ENCODE data around the gene RFTN1. TPM values are rescaled to one million over a fixed set of nuclear protein-coding genes. Genes with fewer than 3 reads are reported as not detected.

The RFTN1 gene
- total and polyA plus RNA-seq, 9 of the 15 experiments (the other 6 are each of a cell fraction or from before 2014, with no cell fraction given): 0.08 to 0.51 (median 0.11) TPM; not detected in 6

DNA sequence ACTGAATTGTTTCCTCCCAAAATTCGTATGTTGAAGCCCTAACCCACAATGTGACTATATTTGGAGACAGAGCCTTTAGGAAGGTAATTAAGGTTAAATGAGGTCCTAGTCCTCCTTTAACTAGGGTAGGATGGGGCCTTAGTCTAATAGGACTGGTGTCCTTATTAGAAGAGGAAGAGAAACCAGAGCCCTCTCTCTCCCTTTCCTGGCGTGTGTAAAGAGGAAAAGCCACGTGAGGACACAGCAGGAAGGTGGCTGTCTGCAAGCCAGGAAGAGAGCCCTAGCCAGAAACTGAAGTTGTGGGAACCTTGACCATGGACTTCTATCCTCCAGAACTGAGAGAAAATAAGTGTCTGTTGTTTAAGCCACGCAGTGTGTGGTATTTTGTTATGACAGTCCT is 154.2 kb downstream of the RFTN1 start:
- Histone ChIP-seq H3K9me1 (ENCODE audit: control insufficient read depth, insufficient read depth, low read length) (no peaks in the 10 kb centered on the region), H3K4me3 (no peak overlapping the region), H3K4me2 (ENCODE audit: insufficient read depth, low read length) (no peak overlapping the region), H3K27me3 (ENCODE audit: control insufficient read depth in 2 of 2, insufficient read depth in 2 of 2, low read length in 2 of 2) (no peaks in the 10 kb centered on the region), H3K79me2 (ENCODE audit: control insufficient read depth, insufficient read depth, low read length) (no peaks in the 10 kb centered on the region), H3K27ac (ENCODE audit: extremely low read depth, low read depth, low read length) (no peak overlapping the region), H3K9me3 (replicated peaks; ENCODE audit: control insufficient read depth, insufficient read depth, low read depth, low read length) (no peaks in the 10 kb centered on the region), H3K36me3 (ENCODE audit: control insufficient read depth, insufficient read depth, low read length) (no peaks in the 10 kb centered on the region), H2AFZ (ENCODE audit: low read depth, low read length) (no peak overlapping the region), H4K20me1 (replicated peaks; ENCODE audit: control insufficient read depth, insufficient read depth, low read length) (no peaks in the 10 kb centered on the region), H3K9ac (ENCODE audit: insufficient read depth in 1 of 2, low read depth in 2 of 2, low read length in 2 of 2) (no peak overlapping the region), H3K4me1 (replicated peaks in 1 of 2; ENCODE audit: control insufficient read depth in 2 of 2, insufficient read depth in 2 of 2, low read length in 2 of 2) (no peaks in the 10 kb centered on the region)
- in situ Hi-C loops (cut with MboI): no loop called here
- FAIRE-seq: no peak
- DNase-seq (ENCODE audit: extremely low read depth in 1 of 4, low spot score in 3 of 4): no peak
- no peak for ATAC-seq
- TF ChIP-seq COPS2 (conservative IDR thresholded peaks at IDR 0.05) (no peak), MCM2 (IDR thresholded peaks at IDR 0.05; ENCODE audit: low read depth) (no peak), RBM22 (IDR thresholded peaks at IDR 0.05; ENCODE audit: low read depth, low read length, poor library complexity, severe bottlenecking) (no peak), FUS (optimal IDR thresholded peaks at IDR 0.05; ENCODE audit: low read depth, low read length) (no peak)
- intact Hi-C loops (cut with micrococcal nuclease): no loop called here
- POLR2A ChIA-PET: interaction anchor here (0.7 kb wide), 1 partner anchor 107 kb away, joined by 6 read pairs; no protein-coding TSS in a partner anchor
- CTCF ChIA-PET (ENCODE audit: low intra/inter-chr PET ratio): interaction anchor here (0.6 kb wide), 1 partner anchor 192 kb away, joined by 3 read pairs; no protein-coding TSS in a partner anchor
- WGBS (ENCODE audit: insufficient coverage, low coverage, missing lambda C conversion rate): 43% methylated on average over 4 of the region's 4 CpGs
- no TSS peak for BruUV-seq (replicated peaks)

DNA sequence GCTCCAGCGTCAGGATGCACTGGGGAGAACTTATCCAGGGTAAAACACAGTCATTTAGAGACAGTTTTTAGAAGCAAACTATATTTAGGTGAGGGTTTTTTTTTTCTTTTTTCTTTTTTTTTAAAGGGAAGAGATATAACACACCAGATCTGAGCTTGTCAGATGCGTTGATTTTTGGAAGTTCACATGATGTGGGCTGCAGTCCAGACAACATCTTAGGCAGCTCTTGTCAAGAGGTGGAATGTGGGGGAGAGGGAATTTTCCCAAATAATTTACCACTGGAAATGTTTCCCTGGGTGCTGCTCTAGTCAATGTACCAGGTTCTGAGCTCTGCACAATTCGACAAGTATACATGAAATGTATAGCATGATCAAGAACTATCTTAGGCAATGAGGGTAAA is 155.2 kb downstream of the RFTN1 start:
- TF ChIP-seq MCM2 (IDR thresholded peaks at IDR 0.05; ENCODE audit: low read depth) (no peak), ATF7 (IDR thresholded peaks at IDR 0.05) (no peak), NFATC3 (IDR thresholded peaks at IDR 0.05) (no peak), NELFE (IDR thresholded peaks at IDR 0.05; ENCODE audit: insufficient read depth, insufficient read length) (no peak), XRCC3 (IDR thresholded peaks at IDR 0.05) (no peak), SMARCB1 (IDR thresholded peaks at IDR 0.05; ENCODE audit: insufficient read length, low read depth) (no peak), PRMT5 (CRISPR knock-in tag; IDR thresholded peaks at IDR 0.05) (no peak), CBX5 (IDR thresholded peaks at IDR 0.05; ENCODE audit: borderline replicate concordance, low read depth) (no peak), CBX1 (IDR thresholded peaks at IDR 0.05; ENCODE audit: low read depth) (no peak)
- TF ChIP-seq, protein P1, sequence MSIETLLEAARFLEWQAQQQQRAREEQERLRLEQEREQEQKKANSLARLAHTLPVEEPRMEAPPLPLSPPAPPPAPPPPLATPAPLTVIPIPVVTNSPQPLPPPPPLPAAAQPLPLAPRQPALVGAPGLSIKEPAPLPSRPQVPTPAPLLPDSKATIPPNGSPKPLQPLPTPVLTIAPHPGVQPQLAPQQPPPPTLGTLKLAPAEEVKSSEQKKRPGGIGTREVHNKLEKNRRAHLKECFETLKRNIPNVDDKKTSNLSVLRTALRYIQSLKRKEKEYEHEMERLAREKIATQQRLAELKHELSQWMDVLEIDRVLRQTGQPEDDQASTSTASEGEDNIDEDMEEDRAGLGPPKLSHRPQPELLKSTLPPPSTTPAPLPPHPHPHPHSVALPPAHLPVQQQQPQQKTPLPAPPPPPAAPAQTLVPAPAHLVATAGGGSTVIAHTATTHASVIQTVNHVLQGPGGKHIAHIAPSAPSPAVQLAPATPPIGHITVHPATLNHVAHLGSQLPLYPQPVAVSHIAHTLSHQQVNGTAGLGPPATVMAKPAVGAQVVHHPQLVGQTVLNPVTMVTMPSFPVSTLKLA (conservative IDR thresholded peaks at IDR 0.05): no peak
- POLR2A ChIA-PET: interaction anchor here (1.0 kb wide), 1 partner anchor 17 kb away, joined by 3 read pairs; no protein-coding TSS in a partner anchor
- H3K27me3 ChIP-seq (ENCODE audit: control insufficient read depth in 2 of 2, insufficient read depth in 2 of 2, low read length in 2 of 2): no peaks in the 10 kb centered on the region
- no peak for FAIRE-seq
- no peak overlapping the region for H3K9ac ChIP-seq (ENCODE audit: insufficient read depth in 1 of 2, low read depth in 2 of 2, low read length in 2 of 2)
- no peak for DNase-seq (ENCODE audit: extremely low read depth in 1 of 4, low spot score in 3 of 4)
- H2AFZ ChIP-seq (ENCODE audit: low read depth, low read length): no peak overlapping the region
- H3K4me3 ChIP-seq: no peak overlapping the region
- no peak overlapping the region for H3K4me2 ChIP-seq (ENCODE audit: insufficient read depth, low read length)
- CTCF ChIA-PET (ENCODE audit: low intra/inter-chr PET ratio): no interaction called here
- in situ Hi-C loops (cut with MboI) (no loop called here), intact Hi-C loops (cut with micrococcal nuclease) (no loop called here)
- no TSS peak for BruUV-seq (replicated peaks)
- H4K20me1 ChIP-seq (replicated peaks; ENCODE audit: control insufficient read depth, insufficient read depth, low read length): no peaks in the 10 kb centered on the region
- H3K27ac ChIP-seq (ENCODE audit: extremely low read depth, low read depth, low read length): no peak overlapping the region
- no peaks in the 10 kb centered on the region for H3K79me2 ChIP-seq (ENCODE audit: control insufficient read depth, insufficient read depth, low read length)
- H3K4me1 ChIP-seq (replicated peaks in 1 of 2; ENCODE audit: control insufficient read depth in 2 of 2, insufficient read depth in 2 of 2, low read length in 2 of 2): no peaks in the 10 kb centered on the region
- 34% methylated on average over 3 of the region's 3 CpGs for WGBS (ENCODE audit: insufficient coverage, low coverage, missing lambda C conversion rate)
- ATAC-seq: no peak
- no peaks in the 10 kb centered on the region for H3K9me3 ChIP-seq (replicated peaks; ENCODE audit: control insufficient read depth, insufficient read depth, low read depth, low read length)
- no peaks in the 10 kb centered on the region for H3K9me1 ChIP-seq (ENCODE audit: control insufficient read depth, insufficient read depth, low read length)
- H3K36me3 ChIP-seq (ENCODE audit: control insufficient read depth, insufficient read depth, low read length): no peaks in the 10 kb centered on the region
